ENCODE measurements around the gene RUNX2.
A peak's percentile ranks its signal among the peaks of the same experiment; 100 is the strongest.

Gene RUNX2

GRCh38 chr6:45487645-45488044 lies 159.5 kb downstream of the RUNX2 start:
- Histone ChIP-seq H3K4me1 (ENCODE audit: control insufficient read depth, insufficient read depth, low read length, poor library complexity, severe bottlenecking) (peaks cover 8% of the 10 kb centered on the region), H3K9me3 (ENCODE audit: control insufficient read depth, low read length) (no peaks in the 10 kb centered on the region), H3K36me3 (ENCODE audit: control insufficient read depth, insufficient read depth, low read length) (peaks cover 12% of the 10 kb centered on the region), H3K27ac (ENCODE audit: insufficient read depth, low read length, poor library complexity, severe bottlenecking) (no peak overlapping the region), H3K27me3 (replicated peaks; ENCODE audit: control insufficient read depth, insufficient read depth, low read length, poor library complexity, severe bottlenecking) (no peaks in the 10 kb centered on the region), H3K4me3 (ENCODE audit: insufficient read depth, low read depth, low read length, poor library complexity, severe bottlenecking) (no peak overlapping the region)
- DNase-seq, result no peak

- DNase-seq, result no peak
- Histone ChIP-seq H3K27ac (ENCODE audit: insufficient read depth, low read length, poor library complexity, severe bottlenecking) (no peak overlapping the region), H3K36me3 (ENCODE audit: control insufficient read depth, insufficient read depth, low read length) (peaks cover 12% of the 10 kb centered on the region), H3K4me3 (ENCODE audit: insufficient read depth, low read depth, low read length, poor library complexity, severe bottlenecking) (no peak overlapping the region), H3K9me3 (ENCODE audit: control insufficient read depth, low read length) (no peaks in the 10 kb centered on the region), H3K4me1 (ENCODE audit: control insufficient read depth, insufficient read depth, low read length, poor library complexity, severe bottlenecking) (peaks cover 8% of the 10 kb centered on the region), H3K27me3 (replicated peaks; ENCODE audit: control insufficient read depth, insufficient read depth, low read length, poor library complexity, severe bottlenecking) (no peaks in the 10 kb centered on the region)
Observed at GRCh38 chr6:45488269-45488668, 160.1 kb downstream of the RUNX2 start.

- no peak overlapping the region for H3K4me3 ChIP-seq (ENCODE audit: insufficient read depth, low read depth, low read length, poor library complexity, severe bottlenecking)
- peaks cover 12% of the 10 kb centered on the region for H3K36me3 ChIP-seq (ENCODE audit: control insufficient read depth, insufficient read depth, low read length)
- no peaks in the 10 kb centered on the region for H3K27me3 ChIP-seq (replicated peaks; ENCODE audit: control insufficient read depth, insufficient read depth, low read length, poor library complexity, severe bottlenecking)
- no peaks in the 10 kb centered on the region for H3K9me3 ChIP-seq (ENCODE audit: control insufficient read depth, low read length)
- DNase-seq, result no peak
- no peak overlapping the region for H3K27ac ChIP-seq (ENCODE audit: insufficient read depth, low read length, poor library complexity, severe bottlenecking)
- peaks cover 9% of the 10 kb centered on the region for H3K4me1 ChIP-seq (ENCODE audit: control insufficient read depth, insufficient read depth, low read length, poor library complexity, severe bottlenecking)
Observed at GRCh38 chr6:45488889-45489288, 160.8 kb downstream of the RUNX2 start.

- no peaks in the 10 kb centered on the region for H3K9me3 ChIP-seq (ENCODE audit: control insufficient read depth, low read length)
- no peak overlapping the region for H3K27ac ChIP-seq (ENCODE audit: insufficient read depth, low read length, poor library complexity, severe bottlenecking)
- no peak for DNase-seq
- peaks cover 30% of the 10 kb centered on the region for H3K4me1 ChIP-seq (ENCODE audit: control insufficient read depth, insufficient read depth, low read length, poor library complexity, severe bottlenecking)
- H3K4me3 ChIP-seq (ENCODE audit: insufficient read depth, low read depth, low read length, poor library complexity, severe bottlenecking), result no peak overlapping the region
- peaks cover 12% of the 10 kb centered on the region for H3K36me3 ChIP-seq (ENCODE audit: control insufficient read depth, insufficient read depth, low read length)
- H3K27me3 ChIP-seq (replicated peaks; ENCODE audit: control insufficient read depth, insufficient read depth, low read length, poor library complexity, severe bottlenecking), result no peaks in the 10 kb centered on the region
Observed at GRCh38 chr6:45491048-45491735, 163.1 kb downstream of the RUNX2 start.

GRCh38 chr6:45491874-45492273 lies 163.7 kb downstream of the RUNX2 start:
- DNase-seq, result no peak
- H3K36me3 ChIP-seq (ENCODE audit: control insufficient read depth, insufficient read depth, low read length), result peaks cover 12% of the 10 kb centered on the region
- peaks cover 37% of the 10 kb centered on the region for H3K4me1 ChIP-seq (ENCODE audit: control insufficient read depth, insufficient read depth, low read length, poor library complexity, severe bottlenecking)
- no peak overlapping the region for H3K27ac ChIP-seq (ENCODE audit: insufficient read depth, low read length, poor library complexity, severe bottlenecking)
- no peaks in the 10 kb centered on the region for H3K9me3 ChIP-seq (ENCODE audit: control insufficient read depth, low read length)
- H3K4me3 ChIP-seq (ENCODE audit: insufficient read depth, low read depth, low read length, poor library complexity, severe bottlenecking), result no peak overlapping the region
- H3K27me3 ChIP-seq (replicated peaks; ENCODE audit: control insufficient read depth, insufficient read depth, low read length, poor library complexity, severe bottlenecking), result no peaks in the 10 kb centered on the region

- DNase-seq, result no peak
- Histone ChIP-seq H3K9me3 (ENCODE audit: control insufficient read depth, low read length) (no peaks in the 10 kb centered on the region), H3K4me3 (ENCODE audit: insufficient read depth, low read depth, low read length, poor library complexity, severe bottlenecking) (no peak overlapping the region), H3K4me1 (ENCODE audit: control insufficient read depth, insufficient read depth, low read length, poor library complexity, severe bottlenecking) (peaks cover 33% of the 10 kb centered on the region), H3K36me3 (ENCODE audit: control insufficient read depth, insufficient read depth, low read length) (peaks cover 12% of the 10 kb centered on the region), H3K27ac (ENCODE audit: insufficient read depth, low read length, poor library complexity, severe bottlenecking) (no peak overlapping the region), H3K27me3 (replicated peaks; ENCODE audit: control insufficient read depth, insufficient read depth, low read length, poor library complexity, severe bottlenecking) (no peaks in the 10 kb centered on the region)
Observed at GRCh38 chr6:45493761-45494160, 165.6 kb downstream of the RUNX2 start.

- H3K9me3 ChIP-seq (ENCODE audit: control insufficient read depth, low read length), result no peaks in the 10 kb centered on the region
- H3K36me3 ChIP-seq (ENCODE audit: control insufficient read depth, insufficient read depth, low read length), result peaks cover 12% of the 10 kb centered on the region
- no peak for DNase-seq
- peaks cover 30% of the 10 kb centered on the region for H3K4me1 ChIP-seq (ENCODE audit: control insufficient read depth, insufficient read depth, low read length, poor library complexity, severe bottlenecking)
- no peak overlapping the region for H3K27ac ChIP-seq (ENCODE audit: insufficient read depth, low read length, poor library complexity, severe bottlenecking)
- H3K27me3 ChIP-seq (replicated peaks; ENCODE audit: control insufficient read depth, insufficient read depth, low read length, poor library complexity, severe bottlenecking), result no peaks in the 10 kb centered on the region
- no peak overlapping the region for H3K4me3 ChIP-seq (ENCODE audit: insufficient read depth, low read depth, low read length, poor library complexity, severe bottlenecking)
Observed at GRCh38 chr6:45494416-45495135, 166.4 kb downstream of the RUNX2 start.

GRCh38 chr6:45495429-45496084 lies 167.4 kb downstream of the RUNX2 start:
- Histone ChIP-seq H3K9me3 (ENCODE audit: control insufficient read depth, low read length) (no peaks in the 10 kb centered on the region), H3K27me3 (replicated peaks; ENCODE audit: control insufficient read depth, insufficient read depth, low read length, poor library complexity, severe bottlenecking) (no peaks in the 10 kb centered on the region), H3K4me3 (ENCODE audit: insufficient read depth, low read depth, low read length, poor library complexity, severe bottlenecking) (no peak overlapping the region), H3K27ac (ENCODE audit: insufficient read depth, low read length, poor library complexity, severe bottlenecking) (peak overlapping the region; percentile 13), H3K4me1 (ENCODE audit: control insufficient read depth, insufficient read depth, low read length, poor library complexity, severe bottlenecking) (peaks cover 30% of the 10 kb centered on the region), H3K36me3 (ENCODE audit: control insufficient read depth, insufficient read depth, low read length) (peaks cover 12% of the 10 kb centered on the region)
- peak; percentile 7 to 34 (median 21) for DNase-seq

GRCh38 chr6:45496085-45496433 lies 167.9 kb downstream of the RUNX2 start:
- no peaks in the 10 kb centered on the region for H3K9me3 ChIP-seq (ENCODE audit: control insufficient read depth, low read length)
- no peak overlapping the region for H3K4me3 ChIP-seq (ENCODE audit: insufficient read depth, low read depth, low read length, poor library complexity, severe bottlenecking)
- DNase-seq, result no peak
- peaks cover 12% of the 10 kb centered on the region for H3K36me3 ChIP-seq (ENCODE audit: control insufficient read depth, insufficient read depth, low read length)
- peaks cover 30% of the 10 kb centered on the region for H3K4me1 ChIP-seq (ENCODE audit: control insufficient read depth, insufficient read depth, low read length, poor library complexity, severe bottlenecking)
- no peak overlapping the region for H3K27ac ChIP-seq (ENCODE audit: insufficient read depth, low read length, poor library complexity, severe bottlenecking)
- H3K27me3 ChIP-seq (replicated peaks; ENCODE audit: control insufficient read depth, insufficient read depth, low read length, poor library complexity, severe bottlenecking), result no peaks in the 10 kb centered on the region

GRCh38 chr6:45498591-45498990 lies 170.5 kb downstream of the RUNX2 start:
- Histone ChIP-seq H3K4me1 (ENCODE audit: control insufficient read depth, insufficient read depth, low read length, poor library complexity, severe bottlenecking) (peaks cover 30% of the 10 kb centered on the region), H3K27me3 (replicated peaks; ENCODE audit: control insufficient read depth, insufficient read depth, low read length, poor library complexity, severe bottlenecking) (no peaks in the 10 kb centered on the region), H3K4me3 (ENCODE audit: insufficient read depth, low read depth, low read length, poor library complexity, severe bottlenecking) (no peak overlapping the region), H3K36me3 (ENCODE audit: control insufficient read depth, insufficient read depth, low read length) (no peaks in the 10 kb centered on the region), H3K27ac (ENCODE audit: insufficient read depth, low read length, poor library complexity, severe bottlenecking) (no peak overlapping the region), H3K9me3 (ENCODE audit: control insufficient read depth, low read length) (no peaks in the 10 kb centered on the region)
- no peak for DNase-seq
